Umbilical cord (tissue), 2 donors: ENCODE data around the gene GIPC3. TPM values are rescaled to one million over a fixed set of nuclear protein-coding genes. Genes with fewer than 3 reads are reported as not detected.

Experiments used
- DNase-seq: peaks from one replicate; pipeline ENCODE4 v3.0.0-alpha.2; 2015; ENCODE audit warnings: low spot score
- total RNA-seq: library from RNA; depleted of rRNA; stranded (reverse); fragments of >200 nt; gene quantifications from one replicate; pipeline ENCODE4 v1.2.3, GENCODE V29; 2014; ENCODE audit warnings: low replicate concordance; ENCODE audit not compliant: insufficient read depth

The GIPC3 gene
- total RNA-seq, 1 donor from 2014 or later = 0.24 TPM

DNA sequence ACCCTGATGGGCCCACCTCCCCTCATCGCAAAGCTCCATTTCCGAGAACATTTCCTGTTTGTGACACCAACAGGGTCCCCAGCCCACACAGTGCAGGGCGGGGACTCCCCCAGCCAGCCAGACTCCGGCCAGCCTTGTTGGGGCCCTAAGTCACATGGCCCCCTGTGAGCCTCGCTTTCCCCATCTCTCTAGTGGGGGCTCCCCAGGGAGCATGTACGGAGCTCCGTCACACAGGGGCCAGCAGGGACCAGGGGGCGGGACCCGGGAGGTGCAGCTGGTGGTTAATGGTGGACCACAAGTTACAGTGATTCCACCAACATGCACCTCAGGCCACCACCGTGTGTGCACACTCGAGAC is 19.7 kb downstream of the GIPC3 start:
- no peak for DNase-seq

- DNase-seq = no peak
Measured at GRCh38 chr19:3605361-3605760, 20.1 kb downstream of the GIPC3 start.

- DNase-seq = no peak
Measured at GRCh38 chr19:3605770-3606169, 20.5 kb downstream of the GIPC3 start.

- DNase-seq = no peak
Measured at GRCh38 chr19:3606174-3606689, 21.0 kb downstream of the GIPC3 start.

GRCh38 chr19:3606690-3607289 is 21.5 kb downstream of the GIPC3 start, which contains the start of gene TBXA2R:
Gene TBXA2R (minus strand): TSS chr19:3606875. CDS start chr19:3600634, 6,241 bp downstream.
- DNase-seq = peak; percentile 63

DNA sequence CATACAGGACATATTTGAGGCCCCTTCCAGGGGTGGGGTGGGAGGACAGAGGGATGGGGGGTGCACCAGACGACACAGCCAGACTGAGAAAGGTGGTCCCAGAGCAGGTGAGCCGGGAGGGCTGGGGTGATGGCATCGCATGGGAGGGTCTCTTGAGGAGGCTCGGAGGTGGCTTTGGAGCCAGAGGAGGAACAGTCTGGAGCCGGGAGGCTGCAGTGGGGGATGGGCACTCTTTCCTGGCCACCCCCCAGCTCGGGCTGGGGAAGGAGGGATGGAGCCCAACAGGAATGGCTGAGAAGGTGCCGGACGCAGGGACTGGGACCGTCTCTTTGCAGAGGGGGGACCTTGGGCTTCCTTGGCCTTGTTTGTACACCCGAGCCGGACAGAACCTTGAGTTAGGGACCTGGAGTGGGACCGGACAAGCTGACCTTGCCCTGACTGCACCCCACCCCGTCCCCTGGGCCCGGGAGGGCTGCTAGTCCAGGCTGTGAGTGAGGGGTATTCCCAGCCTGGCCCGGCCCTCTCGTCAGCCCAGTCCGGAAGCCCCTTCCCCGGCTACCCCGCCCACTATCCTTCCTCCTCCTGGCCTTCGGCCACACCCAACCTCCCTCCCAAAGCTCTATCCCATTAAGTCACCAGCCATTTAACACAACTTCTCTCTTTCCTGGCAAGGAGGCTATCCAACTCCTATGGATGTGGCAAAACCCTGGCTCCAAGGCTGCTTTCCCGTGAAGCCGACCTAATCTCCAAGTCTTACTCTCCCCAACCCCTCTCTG is 22.2 kb downstream of the GIPC3 start:
- DNase-seq = peak; percentile 25

- DNase-seq = no peak
Measured at GRCh38 chr19:3608079-3608641, 22.9 kb downstream of the GIPC3 start.

DNA sequence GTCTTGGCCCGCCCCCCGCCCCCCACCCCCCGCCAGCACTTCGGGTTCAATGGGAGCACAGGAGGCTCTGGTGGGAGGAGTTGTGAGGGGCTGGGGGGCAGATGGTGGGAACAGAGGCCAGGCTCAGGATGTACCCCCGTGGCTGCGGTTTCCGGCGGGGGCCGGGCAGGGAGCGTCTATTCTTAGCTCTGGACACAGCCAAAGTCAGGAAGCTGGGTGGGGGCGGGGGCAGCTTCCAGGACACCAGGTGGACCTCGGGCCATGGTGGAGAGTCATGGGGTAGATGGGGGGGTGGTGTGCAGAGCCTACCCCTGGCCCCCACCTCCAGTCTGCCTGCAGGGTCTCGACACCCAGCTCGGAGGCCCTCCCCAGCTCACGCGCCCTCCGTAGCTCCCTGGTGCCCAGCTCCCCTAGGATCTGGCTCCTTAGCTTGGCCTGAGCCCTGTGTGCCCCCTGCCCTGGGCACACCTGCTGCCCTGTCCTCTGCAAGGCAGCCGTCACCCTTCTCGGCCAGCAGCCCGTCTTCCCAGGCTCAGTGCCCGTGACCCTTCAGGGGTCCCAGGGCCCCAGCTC is 23.6 kb downstream of the GIPC3 start:
- no peak for DNase-seq

DNA sequence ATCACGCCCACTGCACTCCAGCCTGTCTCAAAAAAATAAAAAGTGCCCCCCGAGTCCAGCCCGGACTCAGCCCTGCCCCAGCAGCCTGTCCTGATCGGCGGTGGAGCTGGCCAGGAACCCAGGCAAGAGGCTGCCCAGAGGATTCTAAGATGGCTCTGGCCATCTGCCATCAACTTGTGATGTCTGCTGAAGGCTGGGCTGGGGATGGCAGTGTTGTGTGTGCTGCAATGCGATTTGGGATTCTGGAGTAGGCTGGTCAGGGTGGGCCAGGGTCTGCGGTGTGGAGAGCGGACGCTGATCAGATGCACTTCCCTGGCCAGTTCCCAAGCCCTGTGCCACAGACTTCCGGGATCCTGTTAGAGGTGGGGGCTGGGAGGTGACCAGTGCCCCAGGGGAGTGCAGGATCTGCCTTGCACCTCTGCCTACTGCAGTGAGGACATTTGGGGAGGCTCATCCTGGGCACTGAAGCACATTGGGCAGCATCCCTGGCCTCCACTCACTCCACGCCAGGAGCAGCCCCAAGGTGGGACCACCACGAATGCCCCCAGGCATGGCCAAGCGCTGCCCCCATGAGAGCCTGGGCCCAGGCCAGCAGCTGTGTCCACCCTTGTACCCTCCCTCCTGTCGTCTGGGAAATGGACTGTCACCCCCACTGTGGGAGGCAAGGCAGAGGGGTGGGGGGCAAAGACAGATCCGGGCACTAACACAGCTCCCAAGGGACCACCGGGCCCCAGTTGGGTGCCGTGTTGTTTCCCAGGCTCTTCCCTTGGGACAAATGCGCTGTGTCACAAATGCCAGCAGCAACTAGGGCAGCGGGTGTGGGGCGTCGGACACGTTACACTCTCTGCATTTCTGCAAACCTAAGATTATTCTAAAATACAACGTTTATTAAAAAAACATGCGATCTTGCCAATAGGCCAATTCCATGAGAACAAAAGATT is 24.8 kb downstream of the GIPC3 start:
- DNase-seq = no peak

- DNase-seq = no peak
Measured at GRCh38 chr19:3610745-3611717, 25.8 kb downstream of the GIPC3 start.

GRCh38 chr19:3611841-3612240 is 26.6 kb downstream of the GIPC3 start:
- no peak for DNase-seq

GRCh38 chr19:3612330-3612729 is 27.1 kb downstream of the GIPC3 start:
- DNase-seq = no peak

GRCh38 chr19:3612901-3613741 is 27.8 kb downstream of the GIPC3 start:
- no peak for DNase-seq

DNA sequence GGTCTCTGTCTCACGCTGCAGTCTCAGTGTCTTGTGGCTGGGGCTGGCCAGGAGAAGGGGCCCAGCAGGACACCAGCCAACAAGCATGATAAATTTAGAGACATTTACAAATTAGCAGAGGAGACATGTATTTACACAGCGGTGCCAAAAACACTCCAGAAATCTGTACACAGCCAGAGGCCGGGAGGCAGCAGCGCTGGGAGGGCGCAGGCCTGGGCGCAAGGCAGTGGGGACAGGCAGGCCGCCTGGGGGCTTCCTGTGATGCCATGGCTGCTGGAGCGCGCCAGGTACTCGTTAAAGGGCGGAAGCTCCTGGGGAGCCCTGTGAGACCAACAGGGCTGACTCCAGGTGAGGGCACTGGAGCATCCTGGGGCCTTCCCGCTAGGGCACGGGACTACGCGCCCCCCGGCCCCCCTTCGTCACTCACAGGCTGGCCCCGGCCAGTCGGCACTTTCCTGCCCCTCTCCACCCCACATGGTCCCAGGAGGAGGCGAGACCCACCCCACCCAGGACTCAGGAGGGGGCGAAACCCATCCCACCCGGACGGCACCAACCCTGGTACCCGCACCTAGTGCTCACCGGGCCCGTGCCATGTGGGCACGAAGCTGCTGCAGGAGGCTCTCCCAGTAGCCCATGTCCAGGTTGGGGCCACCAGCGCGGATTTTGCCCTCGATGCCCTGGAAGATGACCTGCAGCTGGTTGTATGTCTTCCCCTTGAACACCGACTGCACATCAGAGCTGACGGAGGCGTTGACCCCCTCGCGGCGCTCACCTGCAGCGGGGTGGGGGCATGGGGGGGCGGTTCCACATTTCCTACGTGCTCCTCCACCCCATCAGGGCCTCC is 28.8 kb downstream of the GIPC3 start:
- DNase-seq = no peak

- DNase-seq = no peak
Measured at GRCh38 chr19:3614858-3615505, 29.7 kb downstream of the GIPC3 start.

- no peak for DNase-seq
Measured at GRCh38 chr19:3615524-3616135, 30.4 kb downstream of the GIPC3 start.

DNA sequence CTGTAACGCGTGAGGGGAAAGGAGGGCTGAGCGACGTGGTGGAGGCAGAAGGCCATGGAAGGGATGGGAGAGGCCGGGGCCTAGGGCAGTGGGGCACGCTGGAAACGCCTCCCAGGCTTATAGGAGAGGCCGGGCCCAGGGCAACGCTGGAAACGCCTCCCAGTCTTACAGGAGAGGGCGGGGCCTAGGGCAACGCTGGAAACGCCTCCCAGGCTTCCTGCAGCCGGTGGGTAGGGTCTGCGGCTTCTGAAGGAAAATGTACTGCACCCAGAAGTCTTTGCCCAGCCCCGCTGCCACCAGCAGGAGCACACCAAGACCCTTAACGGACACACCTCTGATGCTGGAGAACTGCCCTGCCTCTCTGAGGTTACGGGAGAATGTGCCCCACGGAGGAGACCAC is 32.2 kb downstream of the GIPC3 start:
- DNase-seq = no peak
